Caki2 (cell line): ENCODE measurements around the gene TNFRSF25. TPM values are rescaled to one million over a fixed set of nuclear protein-coding genes. Genes with fewer than 3 reads are reported as not detected.
"Not testable (repeated sequence)": the region's sequence is repeated elsewhere in the genome, so short reads cannot be mapped to it uniquely, and the experiment has no call there.

Experiments
- DNase-seq: peaks from one replicate; pipeline ENCODE4 v3.0.0-alpha.2; 2015; ENCODE audit warnings: low read depth
- in situ Hi-C: cut with HindIII; loops from 2 replicates; pipeline ENCODE4 v1.10.0; 2016; ENCODE audit warnings: low sequenced_read_pairs, low pct_unique_long_range_greater_than_20kb, mixed read lengths
- total RNA-seq: library from RNA; depleted of rRNA; stranded (reverse); fragments of >200 nt; shearing (Covaris generic); gene quantifications from 2 replicates; pipeline ENCODE4 v1.2.3, GENCODE V29; 2014; ENCODE audit warnings: low replicate concordance

TNFRSF25 gene
- total RNA-seq, 1 experiment from 2014 or later, result 4.3 TPM

DNA sequence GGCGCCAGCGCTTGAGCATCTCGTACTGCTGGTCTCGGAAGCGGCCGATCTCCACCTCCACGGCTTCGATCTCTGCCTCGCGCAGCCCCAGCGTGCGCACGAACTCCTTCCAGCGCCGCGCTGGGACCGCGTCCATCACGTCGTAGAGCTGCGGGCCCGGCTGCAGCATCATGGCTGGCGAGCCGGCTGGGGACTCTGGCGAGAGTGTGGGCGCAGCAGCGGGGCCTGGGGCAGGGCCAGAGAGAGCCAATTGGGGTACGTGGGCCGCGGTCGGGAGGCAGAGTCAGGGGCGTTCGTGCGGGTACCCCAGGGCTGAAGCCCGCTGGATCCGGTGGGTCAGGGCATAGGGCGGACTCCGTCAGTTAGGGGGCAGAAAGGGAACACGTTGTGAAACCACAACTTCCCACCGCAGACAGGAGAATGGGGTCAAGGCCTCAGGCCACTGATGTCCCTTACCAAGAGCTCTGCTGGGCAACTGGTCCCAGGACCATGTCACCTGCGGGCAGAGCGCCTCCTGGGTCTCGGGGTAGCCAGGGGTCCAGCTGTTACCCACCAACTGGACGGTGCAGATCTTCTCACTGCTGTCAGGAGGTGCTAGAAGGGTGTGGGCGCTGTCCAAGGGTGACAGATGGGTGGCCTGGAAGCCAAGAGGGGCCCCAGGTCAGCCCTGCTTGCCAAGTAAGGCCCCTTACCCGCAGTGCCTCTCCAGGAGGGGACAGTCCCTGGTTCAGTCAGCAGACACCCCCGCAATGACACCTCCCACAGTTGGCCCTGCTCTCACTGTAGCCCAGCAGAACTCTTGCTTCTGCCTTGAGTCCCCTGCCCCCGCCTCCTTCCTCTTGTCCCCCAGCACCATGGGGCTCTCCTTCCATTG lies 4.2 kb downstream of the TNFRSF25 start:
- in situ Hi-C loops, result no loop called here

DNA sequence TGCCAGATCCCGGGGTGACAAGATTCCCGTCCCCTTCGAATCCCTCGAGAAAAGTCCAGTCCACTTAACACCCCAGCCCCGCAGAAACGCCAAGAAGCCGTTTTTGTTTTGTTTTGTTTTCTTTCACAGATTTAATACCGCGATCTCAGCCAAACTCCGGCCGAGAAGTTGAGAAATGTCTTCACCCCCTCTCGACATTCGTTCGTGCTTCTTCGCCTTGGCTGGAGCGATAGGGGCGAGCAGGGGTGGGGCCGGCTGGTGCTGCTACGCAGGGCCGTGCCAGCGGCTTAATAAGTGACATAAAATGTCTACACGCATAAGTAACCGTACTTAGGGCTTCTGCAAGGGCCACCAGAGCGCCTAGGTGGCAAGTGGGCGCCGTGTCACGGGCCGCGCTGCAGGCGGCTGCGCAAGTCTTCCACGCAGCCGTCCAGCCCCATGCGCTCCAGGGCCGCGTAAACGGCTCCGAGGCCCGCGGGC lies 4.9 kb downstream of the TNFRSF25 start:
- in situ Hi-C loops, result no loop called here
- DNase-seq, result no peak

More for the DNA sequence above, 4.2 kb downstream of the TNFRSF25 start:
- no peak for DNase-seq

DNA sequence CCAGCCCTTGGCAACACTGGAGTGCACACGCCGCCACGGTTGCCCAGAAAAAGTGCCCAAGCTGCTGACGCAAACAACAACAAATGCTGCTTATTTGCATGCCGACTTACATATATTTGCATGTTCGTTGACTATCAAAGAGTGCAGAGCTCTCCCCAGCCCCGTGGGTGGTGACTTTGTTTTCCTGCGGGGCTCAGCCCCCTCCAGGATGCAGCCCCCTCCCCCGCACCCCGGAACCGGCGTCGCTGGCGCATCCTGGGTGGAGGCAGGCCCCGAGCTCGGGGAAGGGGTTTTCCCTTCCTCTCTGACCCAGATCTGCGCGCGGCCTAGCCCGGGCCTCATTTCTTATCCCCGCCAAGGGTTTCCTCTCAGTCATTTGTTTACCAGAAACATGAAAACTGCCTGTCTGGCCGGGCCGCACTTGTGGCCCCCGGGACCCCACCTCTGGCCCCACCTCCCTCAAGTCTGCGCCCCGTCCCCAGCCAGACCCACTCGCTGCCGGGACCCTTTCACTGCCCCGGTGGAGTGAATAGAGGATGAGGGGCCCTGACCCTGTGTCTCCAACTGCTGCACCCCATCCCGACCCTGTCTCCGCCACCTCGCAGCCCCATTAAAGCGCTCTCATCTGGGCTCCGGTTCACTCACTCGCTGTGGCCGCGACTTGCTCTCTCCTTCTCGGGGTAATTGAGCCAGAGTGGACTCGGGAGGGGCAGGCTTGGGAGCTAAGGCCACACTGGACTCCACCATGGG lies 5.5 kb downstream of the TNFRSF25 start:
- no peak for DNase-seq
- in situ Hi-C loops, result no loop called here

DNA sequence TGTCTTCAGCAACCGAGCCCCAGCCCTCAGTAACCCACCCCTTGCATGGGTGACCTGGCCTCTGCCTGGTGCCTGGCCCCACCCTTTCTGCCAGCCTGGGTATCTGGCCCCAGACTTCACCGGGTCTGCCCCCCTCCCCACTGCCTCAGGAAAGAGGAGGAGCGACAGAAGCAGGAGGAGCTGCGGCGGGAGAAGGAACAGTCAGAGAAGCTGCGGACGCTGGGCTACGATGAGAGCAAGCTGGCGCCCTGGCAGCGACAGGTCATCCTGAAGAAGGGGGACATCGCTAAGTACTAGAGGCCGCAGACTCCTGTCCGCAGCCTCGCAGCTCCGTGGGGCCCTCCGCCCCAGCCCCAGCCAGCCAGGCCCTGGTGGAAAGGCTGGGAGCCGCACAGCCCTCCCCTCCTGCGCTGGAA lies 6.1 kb downstream of the TNFRSF25 start:
- in situ Hi-C loops, result no loop called here
- no peak for DNase-seq

DNA sequence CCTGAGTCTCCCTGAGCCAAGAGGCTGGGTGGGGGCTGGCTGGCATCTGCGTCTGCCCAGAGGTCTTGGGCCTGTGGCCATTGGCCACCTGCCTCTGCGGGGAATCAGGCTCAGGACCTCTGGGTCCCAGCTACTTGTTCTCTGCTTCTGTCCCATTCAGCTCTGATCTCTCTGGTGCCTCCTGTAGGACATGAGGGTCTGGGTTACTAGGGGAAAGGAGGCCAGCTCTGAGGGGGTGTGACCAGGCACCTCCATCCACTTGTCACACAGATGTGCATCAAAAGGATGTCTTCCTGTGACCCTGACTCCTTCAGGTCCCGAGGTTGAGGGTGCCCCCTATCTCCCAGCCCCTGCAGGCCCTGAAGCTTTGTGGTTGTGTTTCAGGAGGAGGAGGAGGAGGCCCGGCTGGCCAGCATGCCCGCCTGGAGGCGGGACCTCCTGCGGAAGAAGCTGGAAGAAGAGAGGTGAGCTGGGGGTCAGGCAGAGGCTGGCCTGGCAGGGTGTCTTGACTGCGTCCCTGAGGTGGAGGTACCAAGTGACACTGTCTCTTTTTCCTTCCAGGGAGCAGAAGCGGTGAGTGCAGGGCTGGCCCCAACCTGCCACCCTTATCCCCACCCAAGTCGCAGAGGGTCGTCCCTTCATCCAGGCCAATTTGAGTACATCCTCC lies 9.0 kb downstream of the TNFRSF25 start:
- no peak for DNase-seq
- in situ Hi-C loops, result no loop called here

DNA sequence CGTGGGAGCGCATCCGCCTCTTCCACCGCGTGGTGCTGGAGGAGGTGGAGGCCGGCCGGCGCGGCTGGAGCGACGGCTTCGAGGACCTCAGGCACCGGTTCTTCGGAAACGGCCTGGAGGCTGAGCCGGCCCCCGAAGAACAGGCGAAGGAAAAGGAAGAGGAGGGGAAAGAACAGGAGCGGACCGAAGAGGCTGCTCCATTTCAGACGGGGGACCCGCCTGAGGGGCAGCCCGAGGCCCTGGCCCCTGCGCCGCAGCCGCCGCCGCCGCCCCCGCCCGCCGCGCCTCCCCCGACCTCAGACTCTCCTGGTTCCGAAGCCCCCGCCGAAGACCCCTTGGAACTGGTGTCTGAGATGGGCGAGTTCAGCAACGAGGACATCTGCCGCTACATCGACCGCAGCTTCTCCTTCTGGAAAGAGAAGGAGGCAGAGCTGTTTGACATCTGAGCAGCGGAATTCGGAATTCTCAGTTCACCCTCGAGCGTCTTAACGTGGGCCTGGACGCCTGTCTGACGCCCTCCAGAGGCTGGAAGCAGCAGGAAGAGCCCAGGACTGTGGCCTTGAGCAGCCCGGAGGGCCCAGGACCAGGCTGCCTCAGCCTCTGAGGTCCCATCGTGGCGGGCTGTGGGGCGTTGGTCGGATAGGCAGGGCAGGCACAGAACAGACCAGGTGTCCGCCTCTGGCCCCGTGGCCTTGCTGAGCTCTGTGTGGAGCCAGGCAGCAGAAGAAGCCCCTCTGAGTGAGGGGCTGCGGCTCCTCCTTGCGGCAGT lies 10.0 kb downstream of the TNFRSF25 start:
- DNase-seq, in situ Hi-C loops: not testable (repeated sequence)

DNA sequence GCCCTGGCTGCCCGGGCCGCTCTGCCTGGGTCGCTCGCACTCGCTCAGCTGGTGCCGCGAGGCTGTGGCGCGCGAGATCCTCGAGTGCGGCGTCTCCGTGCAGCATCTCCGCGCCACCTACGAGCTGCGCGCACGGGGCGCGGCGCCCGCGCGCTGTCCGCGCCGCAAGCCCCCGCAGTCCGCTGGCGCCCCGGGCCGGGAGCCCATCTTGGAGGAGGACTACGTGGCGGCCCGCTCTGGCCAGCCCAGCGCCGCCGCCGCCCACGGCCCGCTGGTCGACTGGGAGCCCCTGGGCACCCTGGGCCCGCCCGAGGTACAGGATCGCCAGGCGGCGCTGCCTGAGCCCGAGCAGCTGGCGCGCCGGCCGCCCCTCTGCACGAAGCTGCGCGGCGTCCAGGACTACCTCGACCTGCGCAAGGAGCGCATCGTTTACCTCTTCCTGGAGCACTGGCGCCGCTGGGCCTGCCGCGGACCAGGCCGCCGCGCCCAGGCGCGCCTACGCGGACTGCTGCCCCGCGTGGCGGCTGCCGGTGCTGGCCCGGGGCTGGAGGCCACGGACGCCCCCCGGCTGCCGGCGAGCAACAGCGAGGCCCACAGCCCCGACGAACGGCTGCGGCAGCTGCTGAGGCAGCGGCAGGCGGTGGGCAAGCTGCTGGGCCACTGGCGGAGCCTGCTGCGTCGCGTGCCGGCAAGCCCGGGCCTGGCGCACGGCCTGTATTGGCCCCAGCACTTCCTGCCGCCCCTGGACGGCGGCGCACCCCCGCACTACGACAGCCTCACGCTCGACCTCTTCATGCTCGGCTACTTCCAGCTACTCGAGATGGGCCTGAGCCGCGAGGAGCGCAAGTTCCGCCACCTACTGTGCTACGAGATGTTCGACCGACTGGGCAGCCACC lies 10.9 kb downstream of the TNFRSF25 start:
- DNase-seq, result no peak
- in situ Hi-C loops, result no loop called here

DNA sequence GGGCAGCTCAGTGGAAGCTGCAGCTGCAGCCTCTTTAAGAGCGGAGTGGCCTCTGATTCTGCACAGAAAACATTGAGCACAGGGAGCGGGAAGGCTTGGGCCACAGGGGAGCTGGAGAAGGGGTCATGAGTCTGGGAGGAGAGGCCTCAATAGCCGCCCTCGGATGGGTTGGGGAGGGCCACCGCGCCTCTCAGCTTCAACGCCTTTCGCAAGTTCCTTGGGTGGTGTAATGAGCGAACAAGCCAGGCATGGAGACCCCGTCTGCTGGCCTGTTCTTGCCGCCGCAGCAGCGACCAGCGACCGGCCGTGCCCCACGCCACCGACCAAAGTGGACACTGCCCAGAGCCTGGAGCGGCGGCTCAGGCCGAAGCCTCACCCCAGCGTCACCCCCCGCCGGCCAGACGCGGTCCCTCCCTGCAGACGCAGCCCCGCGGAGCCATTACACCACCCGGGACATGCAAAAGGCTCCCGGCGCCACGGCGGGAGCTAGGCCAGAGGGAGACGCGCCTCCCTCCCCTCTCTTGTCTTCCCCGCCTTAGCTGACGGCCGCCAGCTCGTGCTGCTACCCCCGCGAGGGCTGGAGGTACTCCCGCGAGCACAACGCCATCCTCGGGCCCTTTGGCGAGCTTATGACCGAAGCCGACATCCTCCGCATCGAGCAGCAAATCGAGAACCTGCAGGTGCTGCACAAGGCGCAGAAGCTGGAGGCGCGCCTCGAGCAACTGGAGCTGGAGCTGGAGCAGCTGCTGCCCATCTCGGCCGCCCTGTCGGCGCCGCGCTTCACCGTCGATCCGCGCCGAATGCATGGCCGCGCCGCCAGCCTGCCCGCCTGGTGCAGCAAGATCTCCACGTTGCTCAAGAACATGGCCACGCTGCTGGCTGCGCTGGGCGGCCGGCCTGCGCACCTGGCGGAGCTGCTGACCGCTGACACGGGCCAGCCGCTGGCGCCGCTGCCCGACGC lies 11.8 kb downstream of the TNFRSF25 start:
- DNase-seq, in situ Hi-C loops: not testable (repeated sequence)

DNA sequence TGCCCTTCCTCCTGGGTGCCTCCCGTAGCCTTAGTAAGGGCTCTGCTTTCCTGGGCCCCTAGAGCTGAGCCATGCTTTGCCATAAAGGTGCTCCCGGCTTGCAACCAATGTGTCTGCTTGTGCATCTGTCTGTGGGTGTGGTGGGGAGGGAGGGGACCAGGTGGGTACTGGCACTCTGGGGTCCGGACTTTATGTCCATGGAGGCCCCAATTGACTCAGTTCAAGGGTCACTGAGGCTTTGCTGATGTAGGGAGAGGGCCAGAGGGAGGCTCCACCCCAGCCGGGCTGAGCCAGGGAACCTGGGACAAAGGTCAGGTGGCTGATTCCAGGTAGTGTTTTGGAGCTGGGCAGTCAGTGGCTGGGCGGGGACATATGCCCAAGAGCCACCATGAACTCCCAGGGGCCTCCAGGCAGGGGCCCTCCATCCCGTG lies 15.0 kb downstream of the TNFRSF25 start:
- in situ Hi-C loops, result no loop called here
- no peak for DNase-seq

DNA sequence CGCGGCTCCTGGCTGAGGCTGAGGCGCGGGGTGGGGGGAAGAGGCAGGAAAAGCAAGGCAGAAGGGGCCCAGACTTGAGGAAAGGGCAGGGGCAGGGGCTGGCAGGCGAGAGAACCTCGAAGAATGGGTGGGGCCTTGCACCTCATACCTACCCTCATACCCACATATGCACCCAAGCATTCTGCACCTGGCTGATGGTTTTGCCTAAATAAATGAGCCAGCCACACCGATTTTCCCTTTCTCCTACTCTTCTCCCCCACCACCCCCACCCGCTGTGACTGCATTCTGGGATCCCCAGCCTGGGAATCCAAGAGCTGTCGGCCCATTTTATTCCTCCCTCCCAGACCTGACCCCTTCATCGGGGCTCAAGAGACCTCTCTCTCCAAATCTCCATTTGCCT lies 15.5 kb downstream of the TNFRSF25 start:
- in situ Hi-C loops, DNase-seq: not testable (repeated sequence)

DNA sequence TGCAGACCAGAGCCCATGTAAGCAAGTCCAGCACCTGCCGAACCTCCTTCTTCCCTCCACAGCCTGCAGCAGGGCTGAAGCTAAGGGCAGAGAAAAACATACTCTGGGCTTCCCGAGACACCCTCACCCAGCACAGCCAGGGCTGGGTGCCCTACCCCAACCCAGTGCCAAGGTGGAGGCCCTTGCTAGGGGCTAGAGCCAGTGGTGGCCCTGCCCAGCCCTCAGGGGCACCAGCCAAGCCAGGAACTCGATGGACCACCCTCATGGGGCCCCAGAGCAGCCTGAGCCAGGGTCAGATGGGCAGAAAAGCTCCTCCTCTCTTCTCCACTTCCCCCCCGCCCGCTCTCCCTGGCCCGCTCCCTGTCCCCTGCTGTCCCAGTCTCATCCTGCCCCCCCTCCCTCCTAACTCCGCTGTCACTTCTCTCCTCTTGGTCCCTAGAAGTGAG lies 15.9 kb downstream of the TNFRSF25 start:
- in situ Hi-C loops, result no loop called here
- no peak for DNase-seq

DNA sequence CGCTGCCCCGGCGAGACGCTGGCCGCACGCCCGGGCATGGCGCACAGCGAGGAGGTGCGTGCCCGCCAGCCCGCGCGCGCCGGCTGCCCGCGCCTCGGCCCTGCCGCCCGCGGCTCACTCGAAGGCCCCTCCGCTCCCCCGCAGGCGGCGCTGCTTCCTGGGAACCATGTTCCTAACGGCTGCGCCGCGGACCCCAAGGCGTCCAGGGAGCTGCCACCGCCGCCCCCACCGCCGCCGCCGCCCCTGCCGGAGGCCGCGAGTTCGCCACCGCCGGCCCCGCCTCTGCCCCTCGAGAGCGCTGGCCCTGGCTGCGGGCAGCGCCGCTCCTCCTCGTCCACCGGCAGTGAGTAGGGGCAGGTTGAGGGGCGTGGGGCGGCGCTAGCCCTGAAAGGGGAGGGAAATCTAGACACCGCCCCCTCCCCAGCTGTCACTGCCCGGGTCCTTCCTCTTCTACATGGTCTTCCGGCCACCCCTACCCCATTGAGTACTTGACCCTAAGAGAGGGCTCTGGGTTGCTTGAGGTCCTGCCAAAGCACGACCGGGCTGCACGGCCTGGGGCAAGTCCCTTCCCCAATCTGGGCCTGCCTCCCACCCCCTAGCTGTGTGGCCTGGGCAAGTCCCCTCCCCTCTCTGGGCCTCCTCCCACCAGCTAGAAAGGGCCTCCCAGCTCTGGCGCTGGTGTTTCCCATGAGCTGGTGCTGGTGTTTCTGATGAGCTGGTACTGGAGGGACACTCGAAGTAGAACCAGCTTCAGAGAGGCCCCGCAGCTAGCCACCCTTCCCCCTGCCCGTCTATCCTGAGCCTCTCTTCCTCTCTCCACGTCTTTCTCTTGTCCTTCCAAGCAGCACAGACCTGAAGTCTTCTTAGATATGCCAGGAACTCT lies 17.0 kb downstream of the TNFRSF25 start:
- no peak for DNase-seq
- in situ Hi-C loops, result no loop called here

DNA sequence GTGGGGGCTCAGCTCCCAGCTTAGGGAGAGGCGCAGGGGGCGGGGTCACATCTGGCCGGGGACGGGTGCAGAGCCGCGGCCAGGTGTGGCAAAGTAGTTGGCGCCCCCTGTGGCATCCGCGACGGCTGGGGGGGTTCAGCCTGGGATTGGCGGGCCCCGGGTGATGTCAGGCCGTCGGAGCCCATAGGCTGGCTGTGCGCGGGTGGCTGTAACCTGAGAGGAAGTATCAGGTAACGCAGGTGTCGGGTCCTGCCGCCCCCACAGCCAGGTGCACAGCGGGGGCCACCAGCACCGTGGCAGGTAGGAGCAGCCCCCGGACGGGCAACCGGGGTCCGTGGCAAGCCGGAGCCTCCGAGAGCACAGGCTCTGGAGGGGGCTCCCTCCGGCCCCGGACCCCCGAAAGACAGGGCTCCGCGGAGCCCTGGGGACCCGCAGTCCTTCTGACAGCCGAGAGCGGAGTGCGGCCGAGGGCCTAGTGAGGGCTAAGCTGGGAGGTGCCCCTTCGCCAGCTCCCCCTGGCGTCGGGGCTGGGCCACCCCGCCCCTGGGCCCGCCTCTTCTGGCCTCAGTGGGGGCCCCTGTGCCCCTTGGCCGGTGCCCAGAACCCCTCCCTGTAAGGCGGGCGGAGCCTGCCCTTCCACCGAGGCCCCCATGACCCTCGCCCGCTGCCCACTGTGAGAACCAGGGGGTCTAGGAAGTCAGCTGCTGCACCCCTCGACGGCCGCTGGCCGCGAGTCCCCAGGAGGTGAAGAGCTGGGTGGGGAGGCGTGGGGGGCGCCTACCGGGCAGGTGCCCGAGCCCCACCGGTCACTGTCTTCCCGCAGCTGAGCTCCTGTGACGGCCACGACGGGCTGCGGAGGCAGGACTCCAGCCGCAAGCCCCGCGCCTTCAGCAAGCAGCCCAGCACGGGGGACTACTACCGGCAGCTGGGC lies 17.9 kb downstream of the TNFRSF25 start:
- in situ Hi-C loops, result no loop called here
- DNase-seq, result no peak
